ENCODE results near the gene RIT2.
A peak's percentile ranks its signal among the peaks of the same experiment; 100 is the strongest.

Gene RIT2

DNA sequence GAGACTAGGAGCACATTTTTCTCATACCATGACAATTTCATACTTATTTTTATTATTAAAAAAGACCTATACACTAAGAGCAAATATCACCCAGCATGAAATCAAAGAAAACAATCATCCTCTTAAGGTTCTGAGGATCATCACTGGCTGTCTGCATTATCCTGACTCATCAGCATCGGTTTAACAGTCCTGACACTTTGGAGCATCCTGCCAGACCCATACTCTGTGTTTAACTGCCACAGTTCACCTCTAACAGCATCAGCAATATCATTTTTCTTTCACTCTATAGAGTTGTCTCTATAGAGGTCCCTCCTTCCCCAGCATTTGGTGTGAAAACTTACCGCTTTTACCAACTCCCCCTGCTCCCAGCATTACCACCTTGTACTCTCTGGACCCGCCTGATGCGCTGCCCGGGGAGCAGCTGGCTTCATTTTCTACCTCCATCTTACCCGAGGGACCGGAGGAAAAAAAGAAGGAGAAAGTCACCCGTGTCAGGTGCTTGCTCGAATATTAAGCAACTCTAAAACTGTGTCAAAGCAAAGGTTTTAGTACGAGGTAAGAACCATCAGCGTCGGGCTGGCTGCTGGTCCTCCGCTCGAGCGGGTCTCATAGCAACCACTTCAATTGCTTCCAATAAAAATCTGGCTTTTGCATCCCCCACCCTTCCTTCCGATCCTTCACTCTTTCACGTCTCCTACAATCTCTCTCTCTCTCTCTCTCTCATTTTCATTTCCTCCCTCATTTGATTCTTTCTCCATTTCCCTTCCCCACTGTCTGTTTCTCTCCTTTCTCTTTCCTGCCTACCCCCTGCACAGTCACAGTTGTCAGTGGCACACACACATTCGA, at the start of gene RIT2:
Gene RIT2 (minus strand): TSS at position 610 of the 846 bp plus-strand sequence.
- peak; percentile 83 for DNase-seq (ENCODE audit: low spot score)

DNA sequence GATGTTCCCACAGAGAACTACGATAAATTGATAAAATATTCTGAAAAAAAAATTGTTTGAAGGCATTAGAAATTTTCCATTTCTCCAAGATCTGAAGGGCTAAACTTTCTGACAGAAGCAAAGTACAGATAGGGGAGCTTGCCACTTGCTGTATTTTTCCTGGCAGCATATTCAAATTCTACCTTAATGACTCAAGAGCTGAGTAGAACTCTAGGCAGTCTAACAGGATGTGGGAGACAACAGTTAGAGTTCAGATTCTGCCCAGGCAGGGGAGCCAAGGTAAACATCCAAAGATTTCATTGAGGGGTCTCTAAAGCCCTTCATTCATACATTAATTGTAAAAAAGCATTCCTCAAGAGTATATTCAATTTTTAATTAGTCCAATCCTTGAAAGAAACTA, 46.0 kb upstream of the RIT2 start:
- DNase-seq (ENCODE audit: low spot score): no peak

GRCh38 chr18:43160509-43160908, 45.0 kb upstream of the RIT2 start:
- DNase-seq (ENCODE audit: low spot score): no peak

- DNase-seq (ENCODE audit: low spot score): no peak
Measured at GRCh38 chr18:43159926-43160325, 44.4 kb upstream of the RIT2 start.

- DNase-seq (ENCODE audit: low spot score): peak; percentile 57
Measured at GRCh38 chr18:43159086-43159770, 43.7 kb upstream of the RIT2 start.

DNA sequence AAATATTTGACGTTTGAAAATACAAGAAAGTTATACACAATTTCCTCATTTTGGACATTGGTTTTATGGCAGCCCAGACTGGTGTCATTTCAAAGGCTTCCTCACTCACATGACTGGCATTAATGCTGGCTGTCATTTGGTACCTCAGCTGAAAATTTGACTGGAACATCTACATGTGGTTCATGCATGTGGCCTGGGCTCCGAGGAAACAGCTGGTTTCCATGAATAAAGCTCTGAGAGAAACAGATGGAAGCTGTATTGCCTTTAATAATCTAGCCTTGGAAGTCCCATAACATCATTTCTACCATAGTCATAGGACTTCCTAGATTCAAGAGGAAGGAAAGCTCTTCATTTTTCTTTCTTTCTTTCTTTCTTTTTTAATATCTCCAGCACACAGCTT, 42.9 kb upstream of the RIT2 start:
- DNase-seq (ENCODE audit: low spot score): no peak

DNA sequence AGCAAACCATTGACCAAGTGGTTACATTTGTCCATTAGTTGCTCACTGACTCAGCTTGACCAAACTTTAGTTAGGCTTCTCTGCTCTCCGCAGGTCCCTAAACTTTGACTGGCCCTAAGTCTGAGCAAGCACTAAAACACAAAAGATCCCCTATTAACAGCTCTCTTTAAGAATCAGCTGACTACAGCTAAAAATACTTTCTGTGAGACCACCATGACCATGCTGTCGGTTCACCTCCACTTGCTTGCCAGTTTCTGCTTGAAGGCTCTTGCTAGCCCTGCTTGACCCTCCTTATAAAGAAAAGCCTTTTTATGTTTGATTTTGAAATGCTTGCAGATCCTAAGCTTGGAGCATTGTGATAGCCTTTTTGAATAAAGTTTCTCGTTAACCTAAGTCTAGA, 40.4 kb upstream of the RIT2 start:
- DNase-seq (ENCODE audit: low spot score): no peak

DNA sequence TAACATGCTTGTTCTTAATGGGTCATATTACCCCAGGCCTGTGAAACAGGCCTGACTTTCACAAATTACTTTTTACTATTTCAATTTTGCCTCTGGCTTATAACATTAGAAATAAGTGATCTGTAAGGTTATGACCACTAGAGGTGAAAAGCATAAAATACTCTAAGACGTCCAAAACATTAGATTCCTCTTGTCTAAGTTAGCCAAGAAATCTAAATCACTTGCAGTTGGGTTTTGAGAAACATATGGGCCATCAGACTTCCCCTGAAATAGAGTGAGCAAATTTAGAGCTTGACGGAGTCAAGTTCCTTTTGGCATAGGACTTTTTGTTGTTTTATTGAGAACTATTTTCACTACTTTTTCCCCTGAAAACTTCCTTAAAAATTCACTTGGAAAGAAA, 32.7 kb upstream of the RIT2 start:
- no peak for DNase-seq (ENCODE audit: low spot score)

GRCh38 chr18:43141208-43141607, 25.7 kb upstream of the RIT2 start:
- DNase-seq (ENCODE audit: low spot score): no peak

DNA sequence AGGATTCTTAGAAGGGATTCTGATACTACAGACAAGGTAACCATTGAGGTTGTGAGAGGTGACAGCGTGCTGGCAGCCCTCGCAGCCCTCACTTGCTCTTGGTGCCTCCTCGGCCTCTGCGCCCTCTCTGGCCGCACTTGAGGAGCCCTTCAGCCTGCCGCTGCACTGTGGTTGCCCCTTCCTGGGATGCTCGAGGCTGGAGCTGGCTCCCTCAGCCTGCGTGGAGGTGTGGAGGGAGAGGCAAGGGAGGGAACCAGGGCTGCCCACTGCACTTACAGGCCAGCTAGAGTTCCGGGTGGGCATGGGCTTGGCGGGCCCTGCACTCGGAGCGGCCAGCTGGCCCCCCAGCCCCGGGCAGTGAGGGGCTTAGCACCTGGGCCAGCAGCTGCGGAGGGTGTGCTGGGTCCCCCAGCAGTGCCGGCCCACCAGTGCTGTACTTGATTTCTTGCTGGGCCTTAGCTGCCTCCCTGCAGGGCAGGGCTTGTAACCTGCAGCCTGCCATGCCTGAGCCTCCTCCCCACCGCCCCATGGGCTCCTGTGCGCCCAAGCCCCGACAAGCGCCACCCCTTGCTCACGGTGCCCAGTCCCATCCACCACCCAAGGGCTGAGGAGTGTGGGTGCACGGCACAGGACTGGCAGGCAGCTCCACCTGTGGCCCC, 23.9 kb upstream of the RIT2 start:
- no peak for DNase-seq (ENCODE audit: low spot score)

- no peak for DNase-seq (ENCODE audit: low spot score)
Measured at GRCh38 chr18:43134876-43135275, 19.4 kb upstream of the RIT2 start.

DNA sequence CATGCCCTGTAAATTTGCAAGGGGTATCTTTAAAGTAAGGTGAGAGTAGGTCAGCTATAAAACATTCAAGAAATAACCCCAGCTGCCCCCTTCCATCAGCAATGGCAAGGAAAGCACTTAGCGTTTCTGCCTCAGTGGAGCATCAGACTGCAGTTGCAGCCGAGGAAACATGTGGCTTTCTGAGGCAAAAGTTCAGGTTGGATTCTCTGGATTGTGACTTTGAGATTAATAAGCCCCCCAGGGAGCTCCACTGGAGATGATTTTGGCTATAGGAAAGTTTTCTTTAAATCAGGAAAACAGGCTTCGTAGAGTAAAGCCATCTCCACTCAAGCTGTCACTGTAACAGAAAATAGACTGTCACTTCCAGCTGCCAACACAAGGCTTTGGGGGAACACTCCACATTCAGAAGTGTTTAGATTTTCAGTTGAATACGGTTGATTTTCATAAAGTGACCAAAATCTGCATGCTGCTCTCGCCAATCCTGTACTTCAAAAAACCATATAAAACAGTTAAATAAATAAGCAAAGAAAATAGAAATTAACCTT, 15.3 kb upstream of the RIT2 start:
- DNase-seq (ENCODE audit: low spot score): no peak

GRCh38 chr18:43129946-43130524, 14.6 kb upstream of the RIT2 start:
- DNase-seq (ENCODE audit: low spot score): no peak

DNA sequence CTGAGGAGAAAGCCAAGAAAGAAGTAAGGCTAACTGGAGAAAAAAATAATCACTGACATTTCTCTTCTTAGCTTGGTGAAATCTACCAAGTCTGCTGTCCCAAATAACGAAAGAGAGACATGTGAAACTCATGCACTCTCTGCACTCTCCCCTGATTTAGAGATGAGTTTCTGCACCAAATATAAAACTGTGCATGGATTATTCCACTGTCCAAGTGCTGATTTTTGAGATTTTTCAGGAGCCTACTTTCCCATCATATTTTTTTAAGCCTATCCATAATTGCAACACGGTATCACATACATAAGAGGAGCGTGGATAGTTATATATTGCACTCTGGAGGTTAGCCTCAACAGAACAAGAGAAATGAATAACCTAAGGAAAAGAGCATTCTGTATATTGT, 10.0 kb upstream of the RIT2 start:
- no peak for DNase-seq (ENCODE audit: low spot score)

DNA sequence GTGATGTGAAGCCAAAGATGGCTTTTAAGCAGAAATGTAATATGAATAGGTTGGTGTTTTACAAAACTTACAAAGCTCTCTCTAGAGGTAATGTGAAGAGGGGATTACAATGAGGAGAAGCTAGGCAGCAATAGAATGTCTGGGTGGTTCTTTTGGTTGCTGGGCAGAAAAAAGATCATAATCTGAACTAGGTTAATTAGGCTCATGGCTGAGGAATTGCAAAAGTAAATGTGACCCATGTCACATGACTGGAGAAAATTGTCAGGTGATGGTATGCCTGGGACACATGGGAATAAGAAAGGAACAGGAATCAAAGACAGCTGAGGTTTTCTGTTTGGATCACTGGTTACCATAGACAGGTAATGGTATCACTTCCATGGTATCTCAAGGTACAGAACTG, 7.5 kb upstream of the RIT2 start:
- DNase-seq (ENCODE audit: low spot score): no peak

- DNase-seq (ENCODE audit: low spot score): peak; percentile 59
Measured at GRCh38 chr18:43116699-43117294, 1.3 kb upstream of the RIT2 start.

DNA sequence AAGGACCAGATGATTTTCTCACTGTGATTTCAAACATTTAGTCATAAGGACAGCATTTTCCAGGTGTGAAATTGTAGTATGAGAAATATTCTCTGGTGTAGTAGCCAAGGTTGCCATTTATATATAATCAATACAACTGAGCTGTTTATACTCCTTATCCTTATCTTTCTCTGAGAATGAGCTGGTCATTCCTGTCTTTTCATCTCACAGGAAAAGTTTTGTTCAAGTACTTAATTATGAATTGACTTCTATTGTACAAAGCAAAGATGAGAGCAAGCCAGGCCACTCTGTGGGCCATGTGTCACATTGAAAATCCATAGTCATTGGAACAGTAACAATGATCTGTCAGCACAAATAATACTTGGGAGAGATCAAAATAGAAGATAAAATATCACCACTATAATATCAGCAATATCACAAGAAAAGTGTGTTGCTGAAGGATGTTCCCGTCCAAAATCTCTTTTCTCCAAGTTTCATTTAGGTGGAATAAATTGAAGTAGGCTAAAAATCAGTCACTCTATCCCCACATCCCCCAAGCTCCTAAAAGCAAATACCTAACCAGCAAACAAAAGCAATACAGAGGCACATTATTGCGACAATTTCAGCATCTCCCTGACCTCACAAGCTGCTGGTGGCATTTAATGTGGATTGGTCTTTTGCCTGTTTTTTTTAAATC, 2.1 kb downstream of the RIT2 start:
- DNase-seq (ENCODE audit: low spot score): peak; percentile 65

DNA sequence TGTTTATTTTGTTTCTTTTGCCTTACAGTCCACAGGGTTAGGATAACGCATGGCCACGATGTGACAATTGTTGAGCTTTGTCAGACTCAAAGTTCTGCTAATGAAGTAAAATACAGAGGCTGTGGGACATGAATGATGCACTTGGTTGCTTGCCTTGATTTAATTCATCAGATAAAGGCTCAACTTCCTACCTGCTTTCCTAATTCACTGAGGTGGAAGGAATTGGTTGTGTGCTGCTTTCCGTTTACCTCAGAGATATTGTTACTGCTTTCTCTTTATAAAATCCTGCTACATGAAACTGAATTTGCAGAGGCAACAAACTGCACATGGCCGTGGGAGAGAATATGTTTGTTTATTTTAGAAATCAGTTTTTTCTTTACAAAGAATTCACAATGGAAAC, 6.6 kb downstream of the RIT2 start:
- peak; percentile 54 for DNase-seq (ENCODE audit: low spot score)

GRCh38 chr18:43108469-43108868, 7.0 kb downstream of the RIT2 start:
- DNase-seq (ENCODE audit: low spot score): no peak

GRCh38 chr18:43093646-43094045, 21.8 kb downstream of the RIT2 start:
- DNase-seq (ENCODE audit: low spot score): no peak

DNA sequence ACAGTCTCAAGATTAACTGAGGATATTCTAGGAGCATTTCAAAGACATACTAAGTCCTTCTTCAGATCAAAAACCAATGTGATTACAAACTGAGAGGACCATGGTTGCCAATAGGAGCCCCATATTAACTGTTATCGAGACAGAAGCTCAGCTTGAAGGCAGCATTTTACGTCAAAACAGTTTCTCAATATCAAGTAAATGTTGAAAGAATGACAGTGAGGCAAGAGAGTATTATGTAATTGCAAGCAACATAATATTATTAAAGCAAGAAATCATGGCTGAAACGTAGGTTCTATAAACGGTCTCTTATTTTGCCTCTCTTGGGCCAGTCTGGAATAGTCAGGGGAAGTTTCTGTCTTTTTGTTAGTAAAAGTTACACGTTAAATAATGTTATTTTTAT, 22.9 kb downstream of the RIT2 start:
- DNase-seq (ENCODE audit: low spot score): no peak
